ENCODE results near the gene FHIT.

The FHIT gene

DNA sequence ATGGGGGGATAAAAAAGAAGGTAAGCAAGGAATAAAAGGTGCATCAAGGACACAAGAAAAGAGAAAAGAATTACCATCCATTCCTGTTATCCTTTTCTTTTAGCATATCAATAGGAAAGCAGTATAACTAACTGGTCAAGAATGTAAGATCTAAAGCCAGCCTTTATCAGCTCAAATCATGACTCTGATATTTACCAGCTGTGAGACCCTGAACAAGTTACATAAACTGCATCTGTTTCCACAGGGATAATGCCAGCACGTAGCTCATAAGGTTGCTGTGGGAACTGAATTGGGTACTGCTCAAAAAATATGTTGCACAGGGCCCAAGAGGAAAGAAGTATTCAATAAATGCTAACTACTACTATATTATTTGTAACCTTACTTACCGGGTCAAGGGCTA, 1109.2 kb downstream of the FHIT start:
- Histone ChIP-seq H3K4me3 (ENCODE audit: low read depth, low read length) (no peak overlapping the region), H3K27ac (no peak overlapping the region), H3K27me3 (replicated peaks) (no peaks in the 10 kb centered on the region), H3K36me3 (replicated peaks) (no peaks in the 10 kb centered on the region)
- in situ Hi-C loops (cut with HindIII; ENCODE audit: low pct_ligation_motif_present, low sequenced_read_pairs), result no loop called here
- TF ChIP-seq, protein P1, sequence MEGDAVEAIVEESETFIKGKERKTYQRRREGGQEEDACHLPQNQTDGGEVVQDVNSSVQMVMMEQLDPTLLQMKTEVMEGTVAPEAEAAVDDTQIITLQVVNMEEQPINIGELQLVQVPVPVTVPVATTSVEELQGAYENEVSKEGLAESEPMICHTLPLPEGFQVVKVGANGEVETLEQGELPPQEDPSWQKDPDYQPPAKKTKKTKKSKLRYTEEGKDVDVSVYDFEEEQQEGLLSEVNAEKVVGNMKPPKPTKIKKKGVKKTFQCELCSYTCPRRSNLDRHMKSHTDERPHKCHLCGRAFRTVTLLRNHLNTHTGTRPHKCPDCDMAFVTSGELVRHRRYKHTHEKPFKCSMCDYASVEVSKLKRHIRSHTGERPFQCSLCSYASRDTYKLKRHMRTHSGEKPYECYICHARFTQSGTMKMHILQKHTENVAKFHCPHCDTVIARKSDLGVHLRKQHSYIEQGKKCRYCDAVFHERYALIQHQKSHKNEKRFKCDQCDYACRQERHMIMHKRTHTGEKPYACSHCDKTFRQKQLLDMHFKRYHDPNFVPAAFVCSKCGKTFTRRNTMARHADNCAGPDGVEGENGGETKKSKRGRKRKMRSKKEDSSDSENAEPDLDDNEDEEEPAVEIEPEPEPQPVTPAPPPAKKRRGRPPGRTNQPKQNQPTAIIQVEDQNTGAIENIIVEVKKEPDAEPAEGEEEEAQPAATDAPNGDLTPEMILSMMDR (IDR thresholded peaks at IDR 0.05; ENCODE audit: low read depth, low read length, missing control alignments), result no peak
- DNase-seq, result no peak

DNA sequence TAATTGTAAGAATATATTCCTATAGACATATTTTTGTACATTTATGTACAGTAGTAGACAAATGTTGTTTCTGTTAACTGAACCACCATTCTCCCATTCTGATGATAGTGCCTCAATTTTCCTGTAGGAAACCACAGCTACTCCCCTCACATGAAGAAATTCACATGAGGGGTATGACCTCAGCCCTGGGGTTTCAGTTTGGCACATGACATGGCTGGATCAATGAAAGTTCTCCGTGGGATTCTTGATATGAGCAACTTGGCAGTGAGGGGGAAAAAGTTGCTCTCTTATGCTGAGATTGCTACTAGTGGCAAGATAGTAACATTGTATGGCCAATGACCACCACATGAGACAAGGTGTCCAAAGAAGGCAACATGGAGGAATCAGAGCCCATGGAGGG, 1111.1 kb downstream of the FHIT start:
- TF ChIP-seq, protein P1 (IDR thresholded peaks at IDR 0.05; ENCODE audit: low read depth, low read length, missing control alignments), result no peak
- Histone ChIP-seq H3K27ac (no peak overlapping the region), H3K4me3 (ENCODE audit: low read depth, low read length) (no peak overlapping the region), H3K27me3 (replicated peaks) (no peaks in the 10 kb centered on the region), H3K36me3 (replicated peaks) (no peaks in the 10 kb centered on the region)
- in situ Hi-C loops (cut with HindIII; ENCODE audit: low pct_ligation_motif_present, low sequenced_read_pairs), result no loop called here
- no peak for DNase-seq

DNA sequence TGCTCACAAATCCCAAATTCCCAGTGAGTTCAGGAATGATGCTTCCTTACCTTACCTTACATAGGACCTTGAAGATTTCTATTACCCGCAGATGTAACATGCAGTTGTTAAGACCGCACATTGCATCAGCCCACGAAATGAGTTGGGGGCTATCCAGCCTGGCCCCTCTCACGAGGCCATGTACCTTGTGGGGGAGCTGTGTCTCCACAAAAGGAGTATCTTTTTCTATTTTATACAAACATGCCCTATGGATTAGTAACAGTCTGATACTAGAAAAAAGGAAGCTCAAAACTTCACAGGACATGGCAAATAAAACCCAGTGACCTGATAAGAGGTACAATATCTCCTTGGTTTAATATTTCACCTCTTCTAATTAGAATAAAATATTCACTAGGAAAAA, 1114.7 kb downstream of the FHIT start:
- Histone ChIP-seq H3K36me3 (replicated peaks) (no peaks in the 10 kb centered on the region), H3K4me3 (ENCODE audit: low read depth, low read length) (no peak overlapping the region), H3K27me3 (replicated peaks) (no peaks in the 10 kb centered on the region), H3K27ac (no peak overlapping the region)
- in situ Hi-C loops (cut with HindIII; ENCODE audit: low pct_ligation_motif_present, low sequenced_read_pairs), result no loop called here
- TF ChIP-seq, protein P1 (IDR thresholded peaks at IDR 0.05; ENCODE audit: low read depth, low read length, missing control alignments), result no peak
- DNase-seq, result no peak

DNA sequence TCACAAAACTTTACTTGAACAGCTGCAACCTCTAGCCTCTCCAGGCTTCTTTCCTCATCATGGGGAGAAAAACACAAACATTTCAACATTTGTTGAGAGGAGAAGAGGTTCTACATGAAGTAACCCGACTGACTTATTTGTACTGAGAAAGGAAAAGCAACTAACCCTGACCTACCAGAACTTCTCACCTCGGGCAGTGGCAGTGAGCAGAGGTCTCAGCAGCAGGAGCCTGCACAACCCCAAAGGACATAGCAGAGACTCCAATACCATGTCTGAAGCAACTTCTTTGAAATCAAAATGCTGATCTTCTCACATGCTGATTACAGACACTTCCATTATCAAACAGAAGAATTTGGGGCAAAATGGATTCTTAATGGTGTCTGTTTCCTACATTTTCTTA, 1115.8 kb downstream of the FHIT start:
- H3K4me3 ChIP-seq (ENCODE audit: low read depth, low read length), result no peak overlapping the region
- no peak for DNase-seq
- H3K27me3 ChIP-seq (replicated peaks), result no peaks in the 10 kb centered on the region
- TF ChIP-seq, protein P1 (IDR thresholded peaks at IDR 0.05; ENCODE audit: low read depth, low read length, missing control alignments), result no peak
- H3K36me3 ChIP-seq (replicated peaks), result no peaks in the 10 kb centered on the region
- H3K27ac ChIP-seq, result no peak overlapping the region
- in situ Hi-C loops (cut with HindIII; ENCODE audit: low pct_ligation_motif_present, low sequenced_read_pairs), result no loop called here

DNA sequence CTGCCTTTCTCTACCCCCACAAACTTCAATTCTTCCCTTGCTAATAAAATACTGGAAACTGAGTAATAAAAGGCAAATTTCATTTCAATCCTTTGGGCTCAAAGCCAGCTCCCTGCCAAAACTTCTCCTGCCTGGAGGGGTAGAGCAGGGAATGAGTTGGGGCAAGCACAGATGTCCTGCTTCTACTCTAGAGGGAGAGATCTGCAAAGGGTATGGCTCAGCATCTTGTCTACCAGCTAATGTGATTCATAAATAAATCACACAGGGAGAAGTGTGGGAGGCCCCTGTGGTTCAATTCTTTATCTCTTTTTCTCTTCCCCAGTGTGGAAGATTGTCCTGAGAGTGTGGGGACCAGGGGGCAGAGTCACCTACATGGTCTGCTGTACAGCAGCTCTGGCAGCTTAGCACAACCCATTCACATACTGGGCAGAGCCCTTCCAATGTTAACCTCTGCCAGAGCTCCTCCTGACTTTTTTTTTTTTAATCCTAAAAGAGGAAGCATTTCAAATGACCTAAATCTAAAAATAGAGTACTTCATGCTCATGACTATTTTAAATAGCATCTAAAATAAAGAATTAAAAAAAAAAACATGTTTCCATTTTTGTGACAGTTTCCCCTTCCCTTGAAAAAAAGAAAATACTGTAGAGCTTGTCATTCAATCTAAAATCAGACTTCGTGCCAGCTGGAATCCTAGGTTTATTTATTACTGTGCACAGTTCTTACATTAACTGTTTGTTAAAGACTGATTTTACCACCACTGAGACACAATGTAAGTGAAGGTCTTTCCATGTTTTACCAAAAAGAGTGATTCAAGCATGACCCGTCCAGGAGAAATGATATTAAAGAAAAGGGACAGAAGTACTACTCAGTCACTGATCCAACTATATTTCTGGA, 1117.7 kb downstream of the FHIT start:
- in situ Hi-C loops (cut with HindIII; ENCODE audit: low pct_ligation_motif_present, low sequenced_read_pairs), result no loop called here
- no peaks in the 10 kb centered on the region for H3K36me3 ChIP-seq (replicated peaks)
- DNase-seq, result no peak
- no peaks in the 10 kb centered on the region for H3K27me3 ChIP-seq (replicated peaks)
- no peak overlapping the region for H3K27ac ChIP-seq
- TF ChIP-seq, protein P1 (IDR thresholded peaks at IDR 0.05; ENCODE audit: low read depth, low read length, missing control alignments), result no peak
- no peak overlapping the region for H3K4me3 ChIP-seq (ENCODE audit: low read depth, low read length)

DNA sequence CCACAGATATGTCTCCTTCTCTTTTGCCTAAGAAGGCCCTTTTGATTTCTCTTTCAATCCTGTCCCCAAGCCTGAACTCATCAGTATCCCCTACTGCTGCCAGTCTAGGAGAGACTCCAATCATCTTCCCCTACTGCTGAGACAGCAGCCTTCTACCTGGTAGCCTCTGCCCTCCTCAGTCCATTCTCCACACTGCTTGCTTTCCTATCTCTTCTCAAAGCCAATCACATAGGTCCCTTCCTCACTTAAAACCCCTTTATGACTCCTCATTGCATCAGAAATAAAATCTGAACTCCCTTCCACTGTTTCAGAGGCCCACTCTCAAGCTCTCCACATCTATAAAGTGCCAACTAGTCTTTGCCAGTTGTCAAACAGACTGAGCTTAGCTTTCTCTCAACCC, 1119.6 kb downstream of the FHIT start:
- Histone ChIP-seq H3K27me3 (replicated peaks) (no peaks in the 10 kb centered on the region), H3K36me3 (replicated peaks) (no peaks in the 10 kb centered on the region), H3K4me3 (ENCODE audit: low read depth, low read length) (no peak overlapping the region), H3K27ac (no peak overlapping the region)
- DNase-seq, result no peak
- in situ Hi-C loops (cut with HindIII; ENCODE audit: low pct_ligation_motif_present, low sequenced_read_pairs), result no loop called here
- TF ChIP-seq, protein P1 (IDR thresholded peaks at IDR 0.05; ENCODE audit: low read depth, low read length, missing control alignments), result no peak
